Adrenal gland (tissue), 5 donors: Measurements from ENCODE around the gene PIP5KL1.

Experiments
- POLR2A ChIP-seq, 2 donors: fragments of 450-650 bp; IDR thresholded peaks; one replicate each; pipeline ENCODE4 v1.6.1; 2017; ENCODE audit warnings: antibody characterized with exemption in 2 of 2, mild to moderate bottlenecking in 2 of 2, moderate library complexity in 1 of 2
- TF ChIP-seq, protein P1 (sequence below), 6 experiments: fragments of 450-650 bp in 4 of 6; fragments of 200-600 bp in 2 of 6; sonication (generic) in 1 of 6; IDR thresholded peaks; 1 replicate in 5 of 6; 2 replicates in 1 of 6; pipeline versions ENCODE4 v1.5.1 to v1.8.0; 2016 to 2021; ENCODE audit warnings: antibody characterized with exemption in 6 of 6, mild to moderate bottlenecking in 2 of 6, moderate library complexity in 1 of 6
- donor health status: DM: no; HTN: no; CAD: no.

DNA sequence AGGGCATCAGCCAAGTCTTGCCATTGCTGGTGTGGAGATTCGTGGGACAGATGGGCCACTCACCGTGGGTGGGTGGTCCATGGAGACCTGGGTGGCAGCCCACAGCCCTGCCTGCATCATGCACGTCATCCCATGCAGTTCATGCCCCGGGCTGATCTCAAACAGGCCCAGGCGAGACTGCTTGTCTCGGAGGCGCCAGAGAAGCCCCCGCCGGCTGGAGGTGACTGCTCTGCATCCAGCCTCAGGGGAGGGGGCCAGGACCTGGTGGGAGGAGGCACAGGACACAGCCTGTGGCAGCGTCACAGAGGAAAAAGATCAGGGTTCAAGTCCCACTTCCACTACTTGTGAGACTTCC, 975 bp downstream of the PIP5KL1 start:
- TF ChIP-seq, protein P1, sequence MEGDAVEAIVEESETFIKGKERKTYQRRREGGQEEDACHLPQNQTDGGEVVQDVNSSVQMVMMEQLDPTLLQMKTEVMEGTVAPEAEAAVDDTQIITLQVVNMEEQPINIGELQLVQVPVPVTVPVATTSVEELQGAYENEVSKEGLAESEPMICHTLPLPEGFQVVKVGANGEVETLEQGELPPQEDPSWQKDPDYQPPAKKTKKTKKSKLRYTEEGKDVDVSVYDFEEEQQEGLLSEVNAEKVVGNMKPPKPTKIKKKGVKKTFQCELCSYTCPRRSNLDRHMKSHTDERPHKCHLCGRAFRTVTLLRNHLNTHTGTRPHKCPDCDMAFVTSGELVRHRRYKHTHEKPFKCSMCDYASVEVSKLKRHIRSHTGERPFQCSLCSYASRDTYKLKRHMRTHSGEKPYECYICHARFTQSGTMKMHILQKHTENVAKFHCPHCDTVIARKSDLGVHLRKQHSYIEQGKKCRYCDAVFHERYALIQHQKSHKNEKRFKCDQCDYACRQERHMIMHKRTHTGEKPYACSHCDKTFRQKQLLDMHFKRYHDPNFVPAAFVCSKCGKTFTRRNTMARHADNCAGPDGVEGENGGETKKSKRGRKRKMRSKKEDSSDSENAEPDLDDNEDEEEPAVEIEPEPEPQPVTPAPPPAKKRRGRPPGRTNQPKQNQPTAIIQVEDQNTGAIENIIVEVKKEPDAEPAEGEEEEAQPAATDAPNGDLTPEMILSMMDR (IDR thresholded peaks at IDR 0.05): no peak
- TF ChIP-seq POLR2A (IDR thresholded peaks at IDR 0.05): no peak
